ENCODE data around the gene PARVA. TPM values are rescaled to one million over a fixed set of nuclear protein-coding genes. Genes with fewer than 3 reads are reported as not detected.

PARVA gene
- total RNA-seq, 1 experiment from 2014 or later: 13.2 TPM

- in situ Hi-C loops (cut with HindIII; ENCODE audit: low pct_unique_long_range_greater_than_20kb, low sequenced_read_pairs): no loop called here
Observed at GRCh38 chr11:12395333-12395732, 18.0 kb downstream of the PARVA start.

GRCh38 chr11:12397931-12398334 is 20.6 kb downstream of the PARVA start:
- in situ Hi-C loops (cut with HindIII; ENCODE audit: low pct_unique_long_range_greater_than_20kb, low sequenced_read_pairs): no loop called here

More at GRCh38 chr11:12395333-12395732, 18.0 kb downstream of the PARVA start:
- no peak for DNase-seq (ENCODE audit: low read depth, low spot score)

GRCh38 chr11:12399355-12399754 is 22.0 kb downstream of the PARVA start:
- DNase-seq (ENCODE audit: low read depth, low spot score): no peak
- in situ Hi-C loops (cut with HindIII; ENCODE audit: low pct_unique_long_range_greater_than_20kb, low sequenced_read_pairs): no loop called here

More at GRCh38 chr11:12397931-12398334, 20.6 kb downstream of the PARVA start:
- DNase-seq (ENCODE audit: low read depth, low spot score): no peak

GRCh38 chr11:12402025-12402424 is 24.7 kb downstream of the PARVA start:
- in situ Hi-C loops (cut with HindIII; ENCODE audit: low pct_unique_long_range_greater_than_20kb, low sequenced_read_pairs): no loop called here
- DNase-seq (ENCODE audit: low read depth, low spot score): peak; percentile 15

GRCh38 chr11:12402691-12403120 is 25.3 kb downstream of the PARVA start:
- no peak for DNase-seq (ENCODE audit: low read depth, low spot score)
- in situ Hi-C loops (cut with HindIII; ENCODE audit: low pct_unique_long_range_greater_than_20kb, low sequenced_read_pairs): no loop called here

- in situ Hi-C loops (cut with HindIII; ENCODE audit: low pct_unique_long_range_greater_than_20kb, low sequenced_read_pairs): no loop called here
- no peak for DNase-seq (ENCODE audit: low read depth, low spot score)
Observed at GRCh38 chr11:12403122-12403996, 26.0 kb downstream of the PARVA start.

- in situ Hi-C loops (cut with HindIII; ENCODE audit: low pct_unique_long_range_greater_than_20kb, low sequenced_read_pairs): no loop called here
- no peak for DNase-seq (ENCODE audit: low read depth, low spot score)
Observed at GRCh38 chr11:12403997-12404350, 26.6 kb downstream of the PARVA start.

- no peak for DNase-seq (ENCODE audit: low read depth, low spot score)
- in situ Hi-C loops (cut with HindIII; ENCODE audit: low pct_unique_long_range_greater_than_20kb, low sequenced_read_pairs): no loop called here
Observed at GRCh38 chr11:12404436-12404835, 27.1 kb downstream of the PARVA start.

- in situ Hi-C loops (cut with HindIII; ENCODE audit: low pct_unique_long_range_greater_than_20kb, low sequenced_read_pairs): no loop called here
- no peak for DNase-seq (ENCODE audit: low read depth, low spot score)
Observed at GRCh38 chr11:12408156-12408770, 30.9 kb downstream of the PARVA start.

GRCh38 chr11:12409621-12410005 is 32.2 kb downstream of the PARVA start:
- in situ Hi-C loops (cut with HindIII; ENCODE audit: low pct_unique_long_range_greater_than_20kb, low sequenced_read_pairs): no loop called here
- DNase-seq (ENCODE audit: low read depth, low spot score): no peak

- DNase-seq (ENCODE audit: low read depth, low spot score): peak; percentile 62
- in situ Hi-C loops (cut with HindIII; ENCODE audit: low pct_unique_long_range_greater_than_20kb, low sequenced_read_pairs): no loop called here
Observed at GRCh38 chr11:12410006-12410728, 32.8 kb downstream of the PARVA start.

GRCh38 chr11:12411393-12411792 is 34.0 kb downstream of the PARVA start:
- in situ Hi-C loops (cut with HindIII; ENCODE audit: low pct_unique_long_range_greater_than_20kb, low sequenced_read_pairs): no loop called here

GRCh38 chr11:12411806-12412727 is 34.7 kb downstream of the PARVA start:
- peak; percentile 84 for DNase-seq (ENCODE audit: low read depth, low spot score)
- in situ Hi-C loops (cut with HindIII; ENCODE audit: low pct_unique_long_range_greater_than_20kb, low sequenced_read_pairs): no loop called here

More at GRCh38 chr11:12411393-12411792, 34.0 kb downstream of the PARVA start:
- DNase-seq (ENCODE audit: low read depth, low spot score): no peak

GRCh38 chr11:12413141-12414052 is 36.0 kb downstream of the PARVA start:
- no peak for DNase-seq (ENCODE audit: low read depth, low spot score)
- in situ Hi-C loops (cut with HindIII; ENCODE audit: low pct_unique_long_range_greater_than_20kb, low sequenced_read_pairs): no loop called here

GRCh38 chr11:12414611-12415010 is 37.2 kb downstream of the PARVA start:
- in situ Hi-C loops (cut with HindIII; ENCODE audit: low pct_unique_long_range_greater_than_20kb, low sequenced_read_pairs): no loop called here
- no peak for DNase-seq (ENCODE audit: low read depth, low spot score)

- in situ Hi-C loops (cut with HindIII; ENCODE audit: low pct_unique_long_range_greater_than_20kb, low sequenced_read_pairs): no loop called here
- DNase-seq (ENCODE audit: low read depth, low spot score): no peak
Observed at GRCh38 chr11:12415342-12415966, 38.1 kb downstream of the PARVA start.
